Thyroid gland (tissue), 4 donors: Measurements from ENCODE around the gene FAM120B.

Source experiments
- CTCF ChIP-seq, 6 experiments: fragments of 200-600 bp in 3 of 6; fragments of 450-650 bp in 3 of 6; sonication (generic) in 3 of 6; IDR thresholded peaks; one replicate each; pipeline ENCODE4 v1.5.1; 2016 to 2019; ENCODE audit warnings: antibody characterized with exemption in 6 of 6, mild to moderate bottlenecking in 2 of 6, inconsistent platforms in 1 of 6, moderate library complexity in 1 of 6
- POLR2A ChIP-seq, 2 donors: fragments of 450-650 bp; IDR thresholded peaks; one replicate each; pipeline ENCODE4 v1.6.1; 2017; ENCODE audit warnings: antibody characterized with exemption in 2 of 2, mild to moderate bottlenecking in 2 of 2, moderate library complexity in 1 of 2

- TF ChIP-seq POLR2A (IDR thresholded peaks at IDR 0.05) (no peak), CTCF (IDR thresholded peaks at IDR 0.05) (no peak)
Observed at GRCh38 chr6:170344631-170345576, 38.3 kb downstream of the FAM120B start.
